Body of pancreas (tissue), 4 donors: ENCODE data around the gene ZNF469. TPM values are rescaled to one million over a fixed set of nuclear protein-coding genes. Genes with fewer than 3 reads are reported as not detected.

Experiments used
- ATAC-seq: fragments of 150-250 bp; one replicate; pipeline ENCODE4 v1.9.1; 2016
- DNase-seq, 4 donors: peaks; one replicate each; pipeline ENCODE4 v3.0.0-alpha.2; 2019
- H3K27ac ChIP-seq, 4 donors: fragments of 200-600 bp; sonication (generic); 1 replicate in 3 of 4; 2 replicates in 1 of 4; pipeline versions ENCODE4 v1.5.1 to v1.6.1; 2016 to 2019; ENCODE audit warnings: mild to moderate bottlenecking in 1 of 4, mixed read lengths in 1 of 4, moderate library complexity in 1 of 4
- H3K27me3 ChIP-seq, 2 donors: fragments of 200-600 bp; sonication (generic); one replicate each; pipeline ENCODE4 v1.6.0; 2016; ENCODE audit warnings: mild to moderate bottlenecking in 1 of 2
- H3K36me3 ChIP-seq, 2 donors: fragments of 200-600 bp; sonication (generic); replicated peaks in 1 of 2; 2 replicates each; pipeline ENCODE4 v1.5.1; 2016; ENCODE audit warnings: low read depth in 2 of 2; ENCODE audit not compliant: insufficient read depth in 1 of 2
- H3K4me1 ChIP-seq: fragments of 200-600 bp; sonication (generic); one replicate; pipeline ENCODE4 v1.6.0; 2016
- H3K4me3 ChIP-seq, 2 donors: fragments of 200-600 bp; sonication (generic); 1 replicate in 1 of 2; 2 replicates in 1 of 2; pipeline ENCODE4 v1.5.1; 2016 to 2019
- H3K9me3 ChIP-seq, 3 donors: fragments of 200-600 bp; sonication (generic); 1 replicate in 2 of 3; 2 replicates in 1 of 3; pipeline ENCODE4 v1.5.1; 2016
- CTCF ChIP-seq, 7 experiments: fragments of 450-650 bp in 4 of 7; fragments of 200-600 bp in 3 of 7; sonication (generic) in 3 of 7; IDR thresholded peaks; one replicate each; pipeline ENCODE4 v1.5.1; 2016 to 2019; ENCODE audit warnings: antibody characterized with exemption in 7 of 7
- POLR2A ChIP-seq, 3 donors: fragments of 450-650 bp; IDR thresholded peaks; one replicate each; pipeline ENCODE4 v1.6.1; 2016; ENCODE audit warnings: antibody characterized with exemption in 3 of 3, mild to moderate bottlenecking in 2 of 3
- WGBS, 2 donors: methylation state at CpG; one replicate each; pipeline ENCODE4 v1.1.5; 2017; 5-methylcytosine and 5-hydroxymethylcytosine counted together
- intact Hi-C: fragments of 100-400 bp; cut with DNase I; formaldehyde crosslinking; loops from one replicate; pipeline ENCODE4 v1.15.1; 2023
- total RNA-seq, 2 donors: library from RNA; depleted of rRNA; stranded (reverse); fragments of >200 nt; gene quantifications; one replicate each; pipeline ENCODE4 v1.1.0, GENCODE V29; 2016

The ZNF469 gene
- total RNA-seq, 2 donors from 2014 or later = 0.99 to 1.0 TPM

- DNase-seq (no peak), ATAC-seq (no peak)
- Histone ChIP-seq H3K36me3 (no peaks in the 10 kb centered on the region), H3K4me1 (no peaks in the 10 kb centered on the region), H3K27me3 (no peaks in the 10 kb centered on the region), H3K27ac (no peak overlapping the region), H3K9me3 (peaks cover 0 to 7% (median 0%) of the 10 kb centered on the region in 3 donors), H3K4me3 (no peak overlapping the region)
- TF ChIP-seq CTCF (IDR thresholded peaks at IDR 0.05) (no peak), POLR2A (IDR thresholded peaks at IDR 0.05) (no peak)
- 81 to 86% methylated on average over 3 to 6 of the region's 6 CpGs for WGBS, 2 donors
- intact Hi-C loops = no loop called here
These were observed 17.4 kb upstream of the ZNF469 start for GRCh38 chr16:88365244-88365865.

- intact Hi-C loops = no loop called here
- peaks cover 0 to 7% (median 0%) of the 10 kb centered on the region in 3 donors for H3K9me3 ChIP-seq
- WGBS, 2 donors = 54 to 57% methylated on average over 4 of the region's 4 CpGs
- TF ChIP-seq POLR2A (IDR thresholded peaks at IDR 0.05) (no peak), CTCF (IDR thresholded peaks at IDR 0.05) (no peak)
- H3K4me3 ChIP-seq = no peak overlapping the region
- no peaks in the 10 kb centered on the region for H3K4me1 ChIP-seq
- DNase-seq = no peak
- H3K36me3 ChIP-seq = no peaks in the 10 kb centered on the region
- no peak overlapping the region for H3K27ac ChIP-seq
- ATAC-seq = no peak
- no peaks in the 10 kb centered on the region for H3K27me3 ChIP-seq
These were observed 16.6 kb upstream of the ZNF469 start for GRCh38 chr16:88366032-88366703.

- H3K27me3 ChIP-seq = no peaks in the 10 kb centered on the region
- peaks cover 0 to 7% (median 0%) of the 10 kb centered on the region in 3 donors for H3K9me3 ChIP-seq
- ATAC-seq = no peak
- no peak overlapping the region for H3K27ac ChIP-seq
- 83 to 93% methylated on average over 4 of the region's 4 CpGs for WGBS, 2 donors
- no peak for TF ChIP-seq POLR2A (IDR thresholded peaks at IDR 0.05)
- TF ChIP-seq CTCF (IDR thresholded peaks at IDR 0.05) = no peak
- H3K4me3 ChIP-seq = no peak overlapping the region
- DNase-seq = no peak
- intact Hi-C loops = no loop called here
- no peaks in the 10 kb centered on the region for H3K36me3 ChIP-seq
- H3K4me1 ChIP-seq = no peaks in the 10 kb centered on the region
These were observed 16.1 kb upstream of the ZNF469 start for GRCh38 chr16:88366704-88367047.

GRCh38 chr16:88367560-88367959 is 15.2 kb upstream of the ZNF469 start:
- Histone ChIP-seq H3K27ac (no peak overlapping the region), H3K4me3 (no peak overlapping the region), H3K4me1 (no peaks in the 10 kb centered on the region), H3K9me3 (peaks cover 0 to 7% (median 0%) of the 10 kb centered on the region in 3 donors), H3K36me3 (no peaks in the 10 kb centered on the region), H3K27me3 (no peaks in the 10 kb centered on the region)
- intact Hi-C loops = no loop called here
- TF ChIP-seq CTCF (IDR thresholded peaks at IDR 0.05) (no peak), POLR2A (IDR thresholded peaks at IDR 0.05) (no peak)
- 84 to 88% methylated on average over 11 of the region's 11 CpGs for WGBS, 2 donors
- DNase-seq (no peak), ATAC-seq (no peak)

DNA sequence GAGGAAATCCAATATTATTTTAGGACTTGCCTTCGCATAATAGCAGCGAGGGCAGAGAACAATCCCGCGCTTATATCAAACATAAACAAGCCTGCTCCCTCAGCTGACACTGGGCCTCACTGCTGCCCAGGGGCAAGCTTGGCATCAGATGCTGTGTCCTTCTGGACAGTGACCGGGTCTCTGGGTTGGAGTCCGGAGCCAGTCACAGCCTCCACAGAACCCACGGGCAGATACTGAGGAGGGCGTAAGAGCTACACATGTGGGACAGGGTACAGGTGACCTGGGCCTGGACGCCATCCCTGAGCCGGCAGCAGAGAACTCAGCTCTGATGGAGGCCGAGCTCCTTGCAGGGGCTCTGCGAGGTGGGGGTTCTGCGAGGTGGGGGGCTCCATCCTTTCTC is 14.7 kb upstream of the ZNF469 start:
- TF ChIP-seq POLR2A (IDR thresholded peaks at IDR 0.05) (no peak), CTCF (IDR thresholded peaks at IDR 0.05) (no peak)
- intact Hi-C loops = no loop called here
- Histone ChIP-seq H3K36me3 (no peaks in the 10 kb centered on the region), H3K4me1 (no peaks in the 10 kb centered on the region), H3K27me3 (no peaks in the 10 kb centered on the region), H3K9me3 (peaks cover 0 to 6% (median 0%) of the 10 kb centered on the region in 3 donors), H3K4me3 (no peak overlapping the region), H3K27ac (no peak overlapping the region)
- no peak for ATAC-seq
- DNase-seq = no peak
- 79 to 91% methylated on average over 5 to 11 of the region's 13 CpGs for WGBS, 2 donors
